HG02885 (cell line): ENCODE measurements around the gene BEX3.
A peak's percentile ranks its signal among the peaks of the same experiment; 100 is the strongest.
"Not testable (repeated sequence)": the region's sequence is repeated elsewhere in the genome, so short reads cannot be mapped to it uniquely, and the experiment has no call there.

Experiments used
- ATAC-seq: cut with Tn5 transposase; IDR thresholded peaks from one replicate; pipeline ENCODE4 v1.9.1; 2021; ENCODE audit warnings: mild to moderate bottlenecking; ENCODE audit not compliant: unreplicated experiment, poor library complexity

The BEX3 gene

GRCh38 chrX:103376118-103376978 lies at the start of gene BEX3:
Gene BEX3 (plus strand): TSS chrX:103376538. CDS start chrX:103377522, 984 bp downstream.
- peak; percentile 78 for ATAC-seq

- ATAC-seq = no peak
Observed at GRCh38 chrX:103329991-103330390, 46.3 kb upstream of the BEX3 start, which contains the start of gene TCEAL7. Gene TCEAL7 (plus strand): TSS chrX:103330239. CDS start chrX:103331404, 1,165 bp downstream.

- no peak for ATAC-seq
Observed at GRCh38 chrX:103330681-103331288, 45.6 kb upstream of the BEX3 start.

- no peak for ATAC-seq
Observed at GRCh38 chrX:103338663-103339062, 37.7 kb upstream of the BEX3 start.

- peak; percentile 76 for ATAC-seq
Observed at GRCh38 chrX:103343105-103343504, 33.2 kb upstream of the BEX3 start.

GRCh38 chrX:103344606-103345005 lies 31.7 kb upstream of the BEX3 start:
- ATAC-seq = no peak

- ATAC-seq = no peak
Observed at GRCh38 chrX:103347682-103348397, 28.5 kb upstream of the BEX3 start.

- ATAC-seq = peak; percentile 82
Observed at GRCh38 chrX:103356130-103356798, 20.1 kb upstream of the BEX3 start, which contains the start of gene TCEAL9. Gene TCEAL9 (plus strand): TSS chrX:103356506. CDS start chrX:103357685, 1,179 bp downstream.

GRCh38 chrX:103356858-103357257 lies 19.5 kb upstream of the BEX3 start:
- peak; percentile 26 for ATAC-seq

GRCh38 chrX:103357871-103358270 lies 18.5 kb upstream of the BEX3 start:
- ATAC-seq = no peak

GRCh38 chrX:103359605-103360004 lies 16.7 kb upstream of the BEX3 start:
- not testable (repeated sequence) for ATAC-seq

- ATAC-seq = no peak
Observed at GRCh38 chrX:103360092-103360491, 16.2 kb upstream of the BEX3 start.

GRCh38 chrX:103360916-103361315 lies 15.4 kb upstream of the BEX3 start:
- no peak for ATAC-seq

GRCh38 chrX:103361798-103362197 lies 14.5 kb upstream of the BEX3 start:
- no peak for ATAC-seq

- ATAC-seq = no peak
Observed at GRCh38 chrX:103362474-103362873, 13.9 kb upstream of the BEX3 start.

GRCh38 chrX:103363046-103363445 lies 13.3 kb upstream of the BEX3 start:
- no peak for ATAC-seq

- no peak for ATAC-seq
Observed at GRCh38 chrX:103367502-103367901, 8.8 kb upstream of the BEX3 start.

- ATAC-seq = no peak
Observed at GRCh38 chrX:103369479-103369878, 6.9 kb upstream of the BEX3 start.

- ATAC-seq = no peak
Observed at GRCh38 chrX:103372886-103373285, 3.5 kb upstream of the BEX3 start.

- no peak for ATAC-seq
Observed at GRCh38 chrX:103373581-103373980, 2.8 kb upstream of the BEX3 start.
